SK-N-SH treated with all-trans-retinoic acid at 6 μM for 48 hours (cell line): ENCODE data around the gene TMC5.
"Not testable (repeated sequence)": the region's sequence is repeated elsewhere in the genome, so short reads cannot be mapped to it uniquely, and the experiment has no call there.

ENCODE experiments used
- ATAC-seq: fragments of 200-7000 bp; cut with Tn5 transposase; 3 replicates; pipeline ENCODE4 v1.9.1; 2020; ENCODE audit warnings: mild to moderate bottlenecking, moderate library complexity
- ARNTL ChIP-seq: fragments of 450-650 bp; formaldehyde crosslinking; IDR thresholded peaks from 2 replicates; pipeline ENCODE4 v1.5.0; 2020; ENCODE audit warnings: low read depth, mild to moderate bottlenecking, moderate library complexity, borderline replicate concordance
- BACH2 ChIP-seq: fragments of 250-450 bp; sonication (Bioruptor Pico); IDR thresholded peaks from 2 replicates; pipeline ENCODE4 v1.9.0; 2021; ENCODE audit warnings: mild to moderate bottlenecking, borderline replicate concordance
- CREB5 ChIP-seq: fragments of 250-450 bp; sonication (Bioruptor Pico); IDR thresholded peaks from 2 replicates; pipeline ENCODE4 v1.5.1; 2020; ENCODE audit warnings: low read depth, mild to moderate bottlenecking, moderate library complexity
- CSDC2 ChIP-seq: fragments of 250-450 bp; sonication (Bioruptor Pico); IDR thresholded peaks from 2 replicates; pipeline ENCODE4 v1.5.0; 2020; ENCODE audit warnings: mild to moderate bottlenecking, moderate library complexity
- ESRRG ChIP-seq: fragments of 250-450 bp; sonication (Bioruptor Pico); IDR thresholded peaks from 2 replicates; pipeline ENCODE4 v1.6.1; 2021; ENCODE audit warnings: mild to moderate bottlenecking
- GLIS3 ChIP-seq: fragments of 250-450 bp; sonication (Bioruptor Pico); IDR thresholded peaks from 2 replicates; pipeline ENCODE4 v1.5.0; 2020; ENCODE audit warnings: mild to moderate bottlenecking, moderate library complexity
- PATZ1 ChIP-seq: fragments of 250-450 bp; sonication (Bioruptor Pico); IDR thresholded peaks from 2 replicates; pipeline ENCODE4 v1.8.0; 2020; ENCODE audit warnings: mild to moderate bottlenecking, moderate library complexity, borderline replicate concordance
- POU6F1 ChIP-seq: fragments of 250-450 bp; sonication (Bioruptor Pico); IDR thresholded peaks from 2 replicates; pipeline ENCODE4 v1.8.0; 2021; ENCODE audit warnings: low read depth, mild to moderate bottlenecking, moderate library complexity, borderline replicate concordance
- PPARA ChIP-seq: fragments of 250-450 bp; sonication (Bioruptor Pico); IDR thresholded peaks from 2 replicates; pipeline ENCODE4 v1.5.0; 2020; ENCODE audit warnings: mild to moderate bottlenecking, borderline replicate concordance
- RARB ChIP-seq: fragments of 250-450 bp; sonication (Bioruptor Pico); IDR thresholded peaks from 2 replicates; pipeline ENCODE4 v1.8.0; 2021; ENCODE audit warnings: mild to moderate bottlenecking, moderate library complexity
- SNAI2 ChIP-seq: fragments of 250-450 bp; sonication (Bioruptor Pico); IDR thresholded peaks from 2 replicates; pipeline ENCODE4 v1.5.0; 2020; ENCODE audit warnings: mild to moderate bottlenecking, moderate library complexity
- TOX ChIP-seq: fragments of 250-450 bp; sonication (Bioruptor Pico); IDR thresholded peaks from 2 replicates; pipeline ENCODE4 v1.8.0; 2021; ENCODE audit warnings: mild to moderate bottlenecking, moderate library complexity, borderline replicate concordance
- TSHZ2 ChIP-seq: fragments of 250-450 bp; sonication (Bioruptor Pico); IDR thresholded peaks from 2 replicates; pipeline ENCODE4 v1.5.0; 2020; ENCODE audit warnings: mild to moderate bottlenecking, moderate library complexity
- ZC3H10 ChIP-seq: fragments of 250-450 bp; sonication (Bioruptor Pico); IDR thresholded peaks from 2 replicates; pipeline ENCODE4 v1.5.1; 2021; ENCODE audit warnings: mild to moderate bottlenecking, moderate library complexity
- ZFP3 ChIP-seq: fragments of 250-450 bp; sonication (Bioruptor Pico); IDR thresholded peaks from 2 replicates; pipeline ENCODE4 v1.5.0; 2020; ENCODE audit warnings: mild to moderate bottlenecking, moderate library complexity
- ZNF565 ChIP-seq: fragments of 450-650 bp; formaldehyde crosslinking; conservative IDR thresholded peaks from 2 replicates; pipeline ENCODE4 v1.5.0; 2020; ENCODE audit warnings: low read depth, mild to moderate bottlenecking, moderate library complexity
- ZNF70 ChIP-seq: fragments of 450-650 bp; formaldehyde crosslinking; IDR thresholded peaks from 2 replicates; pipeline ENCODE4 v1.5.0; 2020; ENCODE audit warnings: mild to moderate bottlenecking, moderate library complexity
- ZNF8 ChIP-seq: fragments of 450-650 bp; formaldehyde crosslinking; IDR thresholded peaks from 2 replicates; pipeline ENCODE4 v1.5.0; 2020; ENCODE audit warnings: mild to moderate bottlenecking, moderate library complexity

TMC5 gene

GRCh38 chr16:19532601-19533000 lies 114.9 kb downstream of the TMC5 start:
- no peak for ATAC-seq
- TF ChIP-seq ZNF8 (no peak), RARB (CRISPR knock-in tag) (no peak), POU6F1 (CRISPR knock-in tag) (no peak), PATZ1 (CRISPR knock-in tag) (no peak), ZC3H10 (CRISPR knock-in tag) (no peak), BACH2 (CRISPR knock-in tag) (no peak), PPARA (no peak), ZNF70 (CRISPR knock-in tag) (no peak), ESRRG (no peak), ZNF565 (CRISPR knock-in tag) (no peak), ZFP3 (CRISPR knock-in tag) (no peak), TOX (CRISPR knock-in tag) (no peak), CREB5 (no peak), GLIS3 (CRISPR knock-in tag) (no peak), TSHZ2 (no peak)
- TF ChIP-seq, all 23 proteins: peak for 0

GRCh38 chr16:19540241-19540970 lies 122.7 kb downstream of the TMC5 start:
- ATAC-seq: no peak
- TF ChIP-seq ARNTL (CRISPR knock-in tag) (no peak), POU6F1 (CRISPR knock-in tag) (no peak), ZC3H10 (CRISPR knock-in tag) (no peak), ZFP3 (CRISPR knock-in tag) (no peak), CSDC2 (CRISPR knock-in tag) (no peak), ZNF565 (CRISPR knock-in tag) (no peak)
- TF ChIP-seq, all 23 proteins: peak for 0

- ATAC-seq: no peak
- TF ChIP-seq PATZ1 (CRISPR knock-in tag): no peak
- TF ChIP-seq TSHZ2: no peak
- no peak for TF ChIP-seq SNAI2 (CRISPR knock-in tag)
Measured at GRCh38 chr16:19542138-19542821, 124.6 kb downstream of the TMC5 start.

GRCh38 chr16:19543278-19543996 lies 125.8 kb downstream of the TMC5 start:
- not testable (repeated sequence) for ATAC-seq
